DOHH2 (cell line): Measurements from ENCODE around the gene MLANA.

ENCODE experiments used
- H3F3A ChIP-seq: fragments of 200-600 bp; sonication (generic), shearing (Covaris generic); 2 replicates; pipeline ENCODE4 v1.6.0; 2016; ENCODE audit warnings: antibody characterized with exemption, mild to moderate bottlenecking; ENCODE audit not compliant: control insufficient read depth, insufficient read depth
- H3K27ac ChIP-seq: fragments of 200-600 bp; sonication (generic); 2 replicates; pipeline ENCODE4 v1.5.1; 2014; ENCODE audit warnings: low read depth, mild to moderate bottlenecking, low read length, moderate library complexity
- H3K27me3 ChIP-seq: fragments of 200-600 bp; sonication (generic); 2 replicates; pipeline ENCODE4 v1.6.1; 2014; ENCODE audit warnings: mild to moderate bottlenecking, low read length, mixed read lengths; ENCODE audit not compliant: control insufficient read depth
- H3K36me3 ChIP-seq: fragments of 200-600 bp; sonication (generic); 2 replicates; pipeline ENCODE4 v1.6.1; 2014; ENCODE audit warnings: mild to moderate bottlenecking, low read length, moderate library complexity, mixed read lengths; ENCODE audit not compliant: control insufficient read depth
- H3K4me1 ChIP-seq: fragments of 200-600 bp; sonication (generic); 2 replicates; pipeline ENCODE4 v1.6.1; 2014; ENCODE audit warnings: mild to moderate bottlenecking, low read length, mixed read lengths; ENCODE audit not compliant: control insufficient read depth
- H3K4me2 ChIP-seq: fragments of 200-600 bp; sonication (generic); 2 replicates; pipeline ENCODE4 v1.6.0; 2014; ENCODE audit warnings: mild to moderate bottlenecking, low read length, moderate library complexity
- H3K4me3 ChIP-seq: fragments of 200-600 bp; sonication (generic); 2 replicates; pipeline ENCODE4 v1.5.1; 2014; ENCODE audit warnings: mild to moderate bottlenecking, low read length, mixed read lengths
- H3K79me2 ChIP-seq: fragments of 200-600 bp; sonication (generic); 2 replicates; pipeline ENCODE4 v1.6.1; 2014; ENCODE audit warnings: mild to moderate bottlenecking, low read length, mixed read lengths; ENCODE audit not compliant: control insufficient read depth
- H3K9me2 ChIP-seq: fragments of 200-600 bp; sonication (generic); replicated peaks from 2 replicates; pipeline ENCODE4 v1.6.1; 2014; ENCODE audit warnings: mild to moderate bottlenecking, low read length, mixed read lengths; ENCODE audit not compliant: control insufficient read depth
- H3K9me3 ChIP-seq: fragments of 200-600 bp; sonication (generic); 2 replicates; pipeline ENCODE4 v1.6.1; 2014; ENCODE audit warnings: antibody characterized with exemption, low read length, mixed read lengths; ENCODE audit not compliant: control insufficient read depth, insufficient read depth
- H4K20me1 ChIP-seq: fragments of 200-600 bp; sonication (generic); 2 replicates; pipeline ENCODE4 v1.6.0; 2014; ENCODE audit warnings: low read depth, mild to moderate bottlenecking, antibody characterized with exemption, low read length, moderate library complexity; ENCODE audit not compliant: control insufficient read depth, insufficient read depth
- EZH2phosphoT487 ChIP-seq: fragments of 200-600 bp; sonication (generic); IDR thresholded peaks from 2 replicates; pipeline ENCODE4 v1.6.1; 2017; ENCODE audit warnings: borderline replicate concordance, mild to moderate bottlenecking, antibody characterized with exemption, low read length, moderate library complexity, mixed read lengths
- TF ChIP-seq, protein P1 (sequence below): fragments of 200-600 bp; sonication (generic); IDR thresholded peaks from one replicate; pipeline ENCODE4 v1.5.1; 2014; ENCODE audit warnings: antibody characterized with exemption, mild to moderate bottlenecking, low read depth, low read length; ENCODE audit not compliant: poor library complexity, severe bottlenecking

MLANA gene

GRCh38 chr9:5931657-5932056 is 41.0 kb downstream of the MLANA start:
- no peak overlapping the region for H3K27ac ChIP-seq
- H3K4me3 ChIP-seq: no peak overlapping the region
- no peak overlapping the region for H3K4me2 ChIP-seq
- H3K9me2 ChIP-seq: no peaks in the 10 kb centered on the region
- TF ChIP-seq, protein P1, sequence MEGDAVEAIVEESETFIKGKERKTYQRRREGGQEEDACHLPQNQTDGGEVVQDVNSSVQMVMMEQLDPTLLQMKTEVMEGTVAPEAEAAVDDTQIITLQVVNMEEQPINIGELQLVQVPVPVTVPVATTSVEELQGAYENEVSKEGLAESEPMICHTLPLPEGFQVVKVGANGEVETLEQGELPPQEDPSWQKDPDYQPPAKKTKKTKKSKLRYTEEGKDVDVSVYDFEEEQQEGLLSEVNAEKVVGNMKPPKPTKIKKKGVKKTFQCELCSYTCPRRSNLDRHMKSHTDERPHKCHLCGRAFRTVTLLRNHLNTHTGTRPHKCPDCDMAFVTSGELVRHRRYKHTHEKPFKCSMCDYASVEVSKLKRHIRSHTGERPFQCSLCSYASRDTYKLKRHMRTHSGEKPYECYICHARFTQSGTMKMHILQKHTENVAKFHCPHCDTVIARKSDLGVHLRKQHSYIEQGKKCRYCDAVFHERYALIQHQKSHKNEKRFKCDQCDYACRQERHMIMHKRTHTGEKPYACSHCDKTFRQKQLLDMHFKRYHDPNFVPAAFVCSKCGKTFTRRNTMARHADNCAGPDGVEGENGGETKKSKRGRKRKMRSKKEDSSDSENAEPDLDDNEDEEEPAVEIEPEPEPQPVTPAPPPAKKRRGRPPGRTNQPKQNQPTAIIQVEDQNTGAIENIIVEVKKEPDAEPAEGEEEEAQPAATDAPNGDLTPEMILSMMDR: no peak
- TF ChIP-seq EZH2phosphoT487: no peak
- no peaks in the 10 kb centered on the region for H3K36me3 ChIP-seq
- H3K9me3 ChIP-seq: no peaks in the 10 kb centered on the region
- H3K79me2 ChIP-seq: no peaks in the 10 kb centered on the region
- no peaks in the 10 kb centered on the region for H3F3A ChIP-seq
- H3K27me3 ChIP-seq: no peaks in the 10 kb centered on the region
- H3K4me1 ChIP-seq: no peaks in the 10 kb centered on the region
- H4K20me1 ChIP-seq: no peaks in the 10 kb centered on the region

- no peaks in the 10 kb centered on the region for H3K4me1 ChIP-seq
- no peaks in the 10 kb centered on the region for H3F3A ChIP-seq
- no peak overlapping the region for H3K4me3 ChIP-seq
- no peak overlapping the region for H3K4me2 ChIP-seq
- H3K27ac ChIP-seq: no peak overlapping the region
- no peaks in the 10 kb centered on the region for H3K79me2 ChIP-seq
- H3K36me3 ChIP-seq: no peaks in the 10 kb centered on the region
- TF ChIP-seq EZH2phosphoT487: no peak
- TF ChIP-seq, protein P1: no peak
- no peaks in the 10 kb centered on the region for H4K20me1 ChIP-seq
- no peaks in the 10 kb centered on the region for H3K27me3 ChIP-seq
- no peaks in the 10 kb centered on the region for H3K9me3 ChIP-seq
- H3K9me2 ChIP-seq: no peaks in the 10 kb centered on the region
Measured at GRCh38 chr9:5938449-5938848, 47.8 kb downstream of the MLANA start.

DNA sequence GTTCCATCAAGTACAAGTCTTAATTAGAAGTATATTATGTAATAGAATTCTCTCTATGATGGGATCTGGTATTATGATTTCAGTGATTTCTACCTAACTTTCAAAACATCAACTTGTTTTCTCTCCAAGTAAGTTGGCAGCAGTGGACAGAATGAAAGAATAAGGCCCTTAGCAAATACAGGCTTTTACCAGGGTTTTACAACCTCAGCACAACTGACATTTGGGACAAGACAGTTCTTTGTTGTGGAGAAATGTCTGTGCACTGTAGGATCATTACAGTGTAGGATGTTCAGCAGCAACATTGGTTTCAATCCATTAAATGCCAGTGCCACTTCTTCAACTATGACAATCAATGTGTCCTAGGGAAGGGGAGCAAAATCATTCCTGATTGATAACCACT is 48.8 kb downstream of the MLANA start:
- Histone ChIP-seq H3F3A (no peaks in the 10 kb centered on the region), H3K4me1 (no peaks in the 10 kb centered on the region), H3K4me3 (no peak overlapping the region), H3K79me2 (no peaks in the 10 kb centered on the region), H4K20me1 (no peaks in the 10 kb centered on the region), H3K36me3 (no peaks in the 10 kb centered on the region), H3K9me2 (no peaks in the 10 kb centered on the region), H3K9me3 (no peaks in the 10 kb centered on the region), H3K27me3 (no peaks in the 10 kb centered on the region), H3K4me2 (no peak overlapping the region), H3K27ac (no peak overlapping the region)
- no peak for TF ChIP-seq EZH2phosphoT487
- TF ChIP-seq, protein P1: no peak

GRCh38 chr9:5941214-5941613 is 50.5 kb downstream of the MLANA start:
- Histone ChIP-seq H3K9me2 (no peaks in the 10 kb centered on the region), H3K36me3 (no peaks in the 10 kb centered on the region), H3K4me1 (no peaks in the 10 kb centered on the region), H3K4me3 (no peak overlapping the region), H3K4me2 (no peak overlapping the region), H3F3A (no peaks in the 10 kb centered on the region), H3K9me3 (no peaks in the 10 kb centered on the region), H4K20me1 (no peaks in the 10 kb centered on the region), H3K27me3 (no peaks in the 10 kb centered on the region), H3K27ac (no peak overlapping the region), H3K79me2 (no peaks in the 10 kb centered on the region)
- no peak for TF ChIP-seq EZH2phosphoT487
- TF ChIP-seq, protein P1: no peak
